Measurements from ENCODE around the gene AOC1.

DNA sequence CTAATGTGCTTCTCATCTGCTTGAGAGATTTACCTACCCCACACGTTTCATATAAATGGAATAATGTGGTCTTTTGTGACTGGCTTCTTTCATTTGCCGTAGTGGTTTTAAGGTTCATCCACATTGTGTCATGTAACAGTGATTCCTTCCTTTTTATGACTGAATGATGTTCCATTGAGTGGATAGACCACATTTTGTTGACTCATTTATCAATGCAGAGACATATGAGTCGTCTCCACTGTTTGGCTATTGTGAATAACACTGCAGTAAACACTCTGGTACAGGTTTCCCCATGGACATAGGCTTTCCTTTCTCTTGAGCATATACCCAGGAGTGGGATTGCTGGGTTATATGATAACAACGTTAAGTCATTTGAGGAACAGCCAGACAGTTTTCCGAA is 2.0 kb upstream of the AOC1 start:
- TF ChIP-seq, protein P1, sequence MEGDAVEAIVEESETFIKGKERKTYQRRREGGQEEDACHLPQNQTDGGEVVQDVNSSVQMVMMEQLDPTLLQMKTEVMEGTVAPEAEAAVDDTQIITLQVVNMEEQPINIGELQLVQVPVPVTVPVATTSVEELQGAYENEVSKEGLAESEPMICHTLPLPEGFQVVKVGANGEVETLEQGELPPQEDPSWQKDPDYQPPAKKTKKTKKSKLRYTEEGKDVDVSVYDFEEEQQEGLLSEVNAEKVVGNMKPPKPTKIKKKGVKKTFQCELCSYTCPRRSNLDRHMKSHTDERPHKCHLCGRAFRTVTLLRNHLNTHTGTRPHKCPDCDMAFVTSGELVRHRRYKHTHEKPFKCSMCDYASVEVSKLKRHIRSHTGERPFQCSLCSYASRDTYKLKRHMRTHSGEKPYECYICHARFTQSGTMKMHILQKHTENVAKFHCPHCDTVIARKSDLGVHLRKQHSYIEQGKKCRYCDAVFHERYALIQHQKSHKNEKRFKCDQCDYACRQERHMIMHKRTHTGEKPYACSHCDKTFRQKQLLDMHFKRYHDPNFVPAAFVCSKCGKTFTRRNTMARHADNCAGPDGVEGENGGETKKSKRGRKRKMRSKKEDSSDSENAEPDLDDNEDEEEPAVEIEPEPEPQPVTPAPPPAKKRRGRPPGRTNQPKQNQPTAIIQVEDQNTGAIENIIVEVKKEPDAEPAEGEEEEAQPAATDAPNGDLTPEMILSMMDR (IDR thresholded peaks at IDR 0.05) = no peak
- TF ChIP-seq ZFX (IDR thresholded peaks at IDR 0.05; ENCODE audit: borderline replicate concordance) = no peak

All from 22Rv1 (cell line).